T-helper 1 cell treated with Interleukin-12 subunit alpha and Interleukin-12 subunit beta and Interleukin-4 antibody, amounts not matched to agents 30 μg/mL and 1 μg/mL, for 36 hours (primary cell): ENCODE data around the gene IRF5.

Experiments
- H3K27ac Mint-ChIP-seq: one replicate; pipeline ENCODE4 v1.8.0; 2021; ENCODE audit warnings: mild to moderate bottlenecking, mixed read lengths
- H3K27me3 Mint-ChIP-seq: one replicate; pipeline ENCODE4 v1.8.0; 2021; ENCODE audit warnings: low read depth, mixed read lengths
- H3K36me3 Mint-ChIP-seq: one replicate; pipeline ENCODE4 v1.8.0; 2021; ENCODE audit warnings: low read depth, mixed read lengths
- H3K4me1 Mint-ChIP-seq: one replicate; pipeline ENCODE4 v1.8.0; 2021; ENCODE audit warnings: low read depth, mixed read lengths
- H3K4me3 Mint-ChIP-seq: one replicate; pipeline ENCODE4 v1.8.0; 2021; ENCODE audit warnings: mild to moderate bottlenecking, moderate library complexity, mixed read lengths
- H3K9me3 Mint-ChIP-seq: one replicate; pipeline ENCODE4 v1.8.0; 2021; ENCODE audit warnings: mixed read lengths

The IRF5 gene

GRCh38 chr7:128947854-128948253 lies 10.1 kb downstream of the IRF5 start:
- peaks cover 1% of the 10 kb centered on the region for H3K4me1 Mint-ChIP-seq
- peaks cover 4% of the 10 kb centered on the region for H3K27me3 Mint-ChIP-seq
- no peaks in the 10 kb centered on the region for H3K9me3 Mint-ChIP-seq
- no peak overlapping the region for H3K4me3 Mint-ChIP-seq
- H3K27ac Mint-ChIP-seq: no peak overlapping the region
- H3K36me3 Mint-ChIP-seq: peaks cover 10% of the 10 kb centered on the region

DNA sequence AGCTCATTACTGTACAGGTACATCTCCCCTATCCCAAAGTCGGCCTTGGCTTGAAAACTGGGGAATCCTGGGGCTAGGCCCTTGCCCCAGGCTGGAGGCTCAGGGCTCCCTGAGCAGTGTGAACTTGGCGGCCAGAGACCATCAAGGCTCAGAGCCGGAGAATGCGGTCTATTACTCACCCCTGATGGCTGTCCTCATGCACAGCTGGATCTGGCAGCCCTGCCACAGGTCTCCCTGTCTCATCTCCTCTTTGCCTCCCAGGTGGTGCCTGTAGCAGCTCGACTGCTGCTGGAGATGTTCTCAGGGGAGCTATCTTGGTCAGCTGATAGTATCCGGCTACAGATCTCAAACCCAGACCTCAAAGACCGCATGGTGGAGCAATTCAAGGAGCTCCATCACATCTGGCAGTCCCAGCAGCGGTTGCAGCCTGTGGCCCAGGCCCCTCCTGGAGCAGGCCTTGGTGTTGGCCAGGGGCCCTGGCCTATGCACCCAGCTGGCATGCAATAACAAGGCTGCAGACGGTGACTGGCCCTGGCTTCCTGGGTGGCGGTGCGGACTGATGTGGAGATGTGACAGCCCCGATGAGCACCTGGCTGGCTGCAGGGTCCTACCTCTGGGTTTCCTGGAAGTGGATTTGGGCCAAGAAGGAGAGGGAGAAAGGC lies 10.7 kb downstream of the IRF5 start:
- H3K36me3 Mint-ChIP-seq: peaks cover 16% of the 10 kb centered on the region
- H3K4me3 Mint-ChIP-seq: no peak overlapping the region
- peak overlapping the region; percentile 41 for H3K27ac Mint-ChIP-seq
- peaks cover 1% of the 10 kb centered on the region for H3K4me1 Mint-ChIP-seq
- peaks cover 4% of the 10 kb centered on the region for H3K27me3 Mint-ChIP-seq
- no peaks in the 10 kb centered on the region for H3K9me3 Mint-ChIP-seq

DNA sequence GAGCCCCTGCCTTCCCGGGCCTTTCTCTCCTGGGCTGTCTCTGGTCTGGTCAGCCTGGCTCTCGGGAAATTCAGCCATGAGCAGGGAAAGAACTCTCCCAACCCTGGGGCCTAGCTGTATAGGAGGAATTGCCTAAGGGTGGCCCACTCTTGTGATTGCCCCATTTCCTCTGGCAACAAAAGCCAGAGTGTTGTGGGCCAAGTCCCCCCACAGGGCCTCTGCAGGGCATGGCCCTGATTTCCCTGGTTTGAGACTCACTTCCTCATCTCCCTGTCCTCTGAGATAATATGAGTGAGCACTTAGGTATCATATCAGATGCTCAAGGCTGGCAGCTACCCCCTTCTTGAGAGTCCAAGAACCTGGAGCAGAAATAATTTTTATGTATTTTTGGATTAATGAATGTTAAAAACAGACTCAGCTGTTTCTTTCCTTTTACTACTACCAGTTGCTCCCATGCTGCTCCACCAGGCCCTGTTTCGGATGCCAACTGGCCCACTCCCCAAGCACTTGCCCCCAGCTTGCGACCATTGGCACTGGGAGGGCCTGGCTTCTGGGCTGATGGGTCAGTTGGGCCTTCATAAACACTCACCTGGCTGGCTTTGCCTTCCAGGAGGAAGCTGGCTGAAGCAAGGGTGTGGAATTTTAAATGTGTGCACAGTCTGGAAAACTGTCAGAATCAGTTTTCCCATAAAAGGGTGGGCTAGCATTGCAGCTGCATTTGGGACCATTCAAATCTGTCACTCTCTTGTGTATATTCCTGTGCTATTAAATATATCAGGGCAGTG lies 11.4 kb downstream of the IRF5 start:
- no peaks in the 10 kb centered on the region for H3K9me3 Mint-ChIP-seq
- H3K4me1 Mint-ChIP-seq: peaks cover 1% of the 10 kb centered on the region
- H3K27ac Mint-ChIP-seq: no peak overlapping the region
- H3K36me3 Mint-ChIP-seq: peaks cover 21% of the 10 kb centered on the region
- H3K4me3 Mint-ChIP-seq: no peak overlapping the region
- peaks cover 4% of the 10 kb centered on the region for H3K27me3 Mint-ChIP-seq

- peaks cover 27% of the 10 kb centered on the region for H3K36me3 Mint-ChIP-seq
- no peak overlapping the region for H3K4me3 Mint-ChIP-seq
- H3K27ac Mint-ChIP-seq: no peak overlapping the region
- no peaks in the 10 kb centered on the region for H3K9me3 Mint-ChIP-seq
- no peaks in the 10 kb centered on the region for H3K27me3 Mint-ChIP-seq
- H3K4me1 Mint-ChIP-seq: no peaks in the 10 kb centered on the region
These were observed 13.6 kb downstream of the IRF5 start for GRCh38 chr7:128951296-128951695.

GRCh38 chr7:128954150-128954549 lies 16.4 kb downstream of the IRF5 start:
- no peaks in the 10 kb centered on the region for H3K4me1 Mint-ChIP-seq
- no peak overlapping the region for H3K4me3 Mint-ChIP-seq
- no peak overlapping the region for H3K27ac Mint-ChIP-seq
- no peaks in the 10 kb centered on the region for H3K9me3 Mint-ChIP-seq
- peaks cover 40% of the 10 kb centered on the region for H3K36me3 Mint-ChIP-seq
- no peaks in the 10 kb centered on the region for H3K27me3 Mint-ChIP-seq

- peaks cover 43% of the 10 kb centered on the region for H3K36me3 Mint-ChIP-seq
- H3K9me3 Mint-ChIP-seq: no peaks in the 10 kb centered on the region
- no peaks in the 10 kb centered on the region for H3K4me1 Mint-ChIP-seq
- no peak overlapping the region for H3K27ac Mint-ChIP-seq
- no peak overlapping the region for H3K4me3 Mint-ChIP-seq
- H3K27me3 Mint-ChIP-seq: no peaks in the 10 kb centered on the region
These were observed 17.4 kb downstream of the IRF5 start for GRCh38 chr7:128954830-128955802.

DNA sequence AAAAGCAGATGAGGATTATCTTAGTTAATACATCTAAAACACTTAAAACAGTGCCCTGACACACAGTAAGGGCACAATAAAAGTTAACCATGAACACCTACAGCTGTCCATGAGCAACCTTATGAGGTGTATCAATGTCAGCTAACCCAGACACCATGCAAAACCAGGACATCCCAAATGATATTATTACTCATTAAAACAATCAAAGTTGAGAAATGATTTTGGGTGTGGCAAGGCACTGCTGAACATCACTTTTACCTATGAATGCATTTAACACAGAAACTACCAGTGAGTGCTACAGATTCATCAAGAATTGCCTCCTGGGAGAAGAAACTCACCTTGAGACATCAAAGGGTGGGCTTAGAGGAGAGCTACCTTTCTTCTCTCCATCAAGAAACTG lies 18.3 kb downstream of the IRF5 start:
- Mint-ChIP-seq H3K27ac (no peak overlapping the region), H3K4me1 (no peaks in the 10 kb centered on the region), H3K27me3 (no peaks in the 10 kb centered on the region), H3K9me3 (no peaks in the 10 kb centered on the region), H3K36me3 (peaks cover 43% of the 10 kb centered on the region), H3K4me3 (no peak overlapping the region)

GRCh38 chr7:128959296-128959695 lies 21.6 kb downstream of the IRF5 start:
- no peak overlapping the region for H3K4me3 Mint-ChIP-seq
- no peaks in the 10 kb centered on the region for H3K9me3 Mint-ChIP-seq
- H3K4me1 Mint-ChIP-seq: peaks cover 15% of the 10 kb centered on the region
- H3K36me3 Mint-ChIP-seq: peaks cover 40% of the 10 kb centered on the region
- H3K27me3 Mint-ChIP-seq: no peaks in the 10 kb centered on the region
- no peak overlapping the region for H3K27ac Mint-ChIP-seq

DNA sequence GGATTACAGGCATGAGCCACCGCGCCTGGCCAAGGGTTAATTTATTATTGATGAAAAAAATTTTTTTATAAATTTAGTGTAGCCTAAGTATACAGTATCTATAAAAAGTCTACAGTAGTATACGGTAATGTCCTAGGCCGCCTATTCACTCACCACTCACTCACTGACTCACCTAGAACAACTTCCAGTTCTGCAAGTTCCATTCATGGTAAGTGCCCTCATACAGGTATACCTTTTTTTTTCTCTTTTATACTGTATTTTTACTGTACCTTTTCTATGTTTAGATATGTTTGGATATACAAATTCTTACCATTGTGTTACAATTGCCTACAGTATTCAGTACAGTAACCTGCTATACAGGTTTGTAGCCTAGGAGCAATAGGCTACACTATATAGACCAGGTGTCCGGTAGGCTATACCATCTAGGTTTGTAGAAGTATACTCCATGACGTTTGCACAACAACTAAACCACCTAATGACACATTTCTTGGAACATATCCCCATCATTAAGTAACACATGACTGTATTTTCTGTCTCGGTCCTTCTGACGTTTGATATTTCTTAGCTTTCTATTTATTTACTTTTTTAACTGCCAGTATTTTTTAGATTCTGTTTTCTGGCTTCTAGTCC lies 23.4 kb downstream of the IRF5 start:
- Mint-ChIP-seq H3K9me3 (no peaks in the 10 kb centered on the region), H3K36me3 (peaks cover 47% of the 10 kb centered on the region), H3K27ac (no peak overlapping the region), H3K4me1 (peaks cover 15% of the 10 kb centered on the region), H3K27me3 (no peaks in the 10 kb centered on the region), H3K4me3 (no peak overlapping the region)

GRCh38 chr7:128962899-128963298 lies 25.2 kb downstream of the IRF5 start:
- Mint-ChIP-seq H3K27ac (peak overlapping the region; percentile 64), H3K36me3 (peaks cover 41% of the 10 kb centered on the region), H3K4me1 (peaks cover 15% of the 10 kb centered on the region), H3K27me3 (no peaks in the 10 kb centered on the region), H3K4me3 (no peak overlapping the region), H3K9me3 (no peaks in the 10 kb centered on the region)

- Mint-ChIP-seq H3K27me3 (no peaks in the 10 kb centered on the region), H3K36me3 (peaks cover 41% of the 10 kb centered on the region), H3K27ac (peak overlapping the region; percentile 64), H3K4me3 (no peak overlapping the region), H3K4me1 (peaks cover 15% of the 10 kb centered on the region), H3K9me3 (no peaks in the 10 kb centered on the region)
These were observed 25.6 kb downstream of the IRF5 start for GRCh38 chr7:128963327-128963757.

DNA sequence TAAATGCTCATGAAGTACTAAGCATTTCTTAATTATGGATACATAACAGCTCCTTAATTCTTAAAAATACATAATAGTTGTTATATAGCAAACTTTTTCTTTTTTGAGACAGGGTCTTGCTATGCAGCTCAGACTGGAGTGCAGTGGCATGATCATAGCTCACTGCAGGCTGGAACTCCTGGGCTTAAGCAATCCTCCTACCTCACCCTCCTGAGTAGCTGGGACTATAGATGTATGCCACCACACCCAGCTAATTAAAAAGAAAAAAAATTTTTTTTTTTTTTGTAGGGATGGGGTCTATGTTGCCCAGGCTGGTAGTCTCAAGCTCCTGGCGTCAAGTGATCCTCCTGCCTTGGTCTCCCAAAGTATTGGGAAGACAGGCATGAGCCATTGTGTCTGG lies 30.9 kb downstream of the IRF5 start:
- Mint-ChIP-seq H3K9me3 (no peaks in the 10 kb centered on the region), H3K27me3 (no peaks in the 10 kb centered on the region), H3K4me3 (no peak overlapping the region), H3K27ac (no peak overlapping the region), H3K36me3 (peaks cover 44% of the 10 kb centered on the region), H3K4me1 (peaks cover 4% of the 10 kb centered on the region)

- no peak overlapping the region for H3K27ac Mint-ChIP-seq
- no peaks in the 10 kb centered on the region for H3K27me3 Mint-ChIP-seq
- no peaks in the 10 kb centered on the region for H3K4me1 Mint-ChIP-seq
- peaks cover 49% of the 10 kb centered on the region for H3K36me3 Mint-ChIP-seq
- H3K9me3 Mint-ChIP-seq: no peaks in the 10 kb centered on the region
- no peak overlapping the region for H3K4me3 Mint-ChIP-seq
These were observed 36.7 kb downstream of the IRF5 start for GRCh38 chr7:128974241-128974934.

DNA sequence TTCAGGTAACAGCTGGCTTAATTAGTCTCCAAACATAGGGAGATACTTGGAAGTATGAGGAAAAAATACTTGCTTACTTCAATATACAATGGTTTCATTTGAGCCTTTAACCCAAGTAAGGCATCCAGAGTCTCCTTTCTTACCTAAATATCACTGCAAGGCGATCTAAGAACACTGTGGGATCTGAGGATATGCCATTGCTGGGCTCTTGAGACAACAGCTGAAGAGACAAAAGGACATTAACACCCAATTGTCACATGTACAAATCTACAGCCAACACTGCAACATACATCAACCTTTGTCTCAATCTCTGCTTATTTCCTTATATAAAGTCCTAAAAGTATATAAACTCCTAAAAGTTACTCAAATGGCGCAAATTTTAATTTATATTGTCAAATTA lies 44.4 kb downstream of the IRF5 start:
- H3K4me1 Mint-ChIP-seq: no peaks in the 10 kb centered on the region
- H3K9me3 Mint-ChIP-seq: no peaks in the 10 kb centered on the region
- H3K36me3 Mint-ChIP-seq: peaks cover 51% of the 10 kb centered on the region
- no peak overlapping the region for H3K27ac Mint-ChIP-seq
- H3K4me3 Mint-ChIP-seq: no peak overlapping the region
- H3K27me3 Mint-ChIP-seq: no peaks in the 10 kb centered on the region
